ENCODE measurements around the gene GOPC.

GRCh38 chr6:117512987-117513573 lies 89.2 kb downstream of the GOPC start:
- no peak for TF ChIP-seq SIN3A (IDR thresholded peaks at IDR 0.05; ENCODE audit: borderline replicate concordance, insufficient read depth, low read length)
- TF ChIP-seq REST (IDR thresholded peaks at IDR 0.05; ENCODE audit: insufficient read depth in 1 of 2, low read depth in 2 of 2, low read length in 2 of 2) = no peak
- no peak for TF ChIP-seq POLR2AphosphoS5 (IDR thresholded peaks at IDR 0.05; ENCODE audit: low read depth, low read length)
- TF ChIP-seq TAF1 (IDR thresholded peaks at IDR 0.05; ENCODE audit: borderline replicate concordance, insufficient read depth, low read length) = no peak

Measured in PFSK-1 (cell line).